Progenitor cell of endocrine pancreas (in vitro differentiated cells): ENCODE data around the gene SERINC4. TPM values are rescaled to one million over a fixed set of nuclear protein-coding genes. Genes with fewer than 3 reads are reported as not detected.
A peak's percentile ranks its signal among the peaks of the same experiment; 100 is the strongest.

Source experiments
- DNase-seq: peaks from one replicate; pipeline ENCODE4 v3.0.0; 2021; ENCODE audit warnings: low spot score; ENCODE audit not compliant: unreplicated experiment
- H3K27ac Mint-ChIP-seq: 2 replicates; pipeline ENCODE4 v1.8.0; 2021; ENCODE audit warnings: mild to moderate bottlenecking, moderate library complexity, mixed read lengths
- H3K27me3 Mint-ChIP-seq: 2 replicates; pipeline ENCODE4 v1.8.0; 2021; ENCODE audit warnings: mixed read lengths
- H3K36me3 Mint-ChIP-seq: 2 replicates; pipeline ENCODE4 v1.8.0; 2022; ENCODE audit warnings: mixed read lengths; ENCODE audit not compliant: insufficient read depth
- H3K4me1 Mint-ChIP-seq: 2 replicates; pipeline ENCODE4 v1.8.0; 2021; ENCODE audit warnings: low read depth, mixed read lengths
- H3K4me3 Mint-ChIP-seq: 2 replicates; pipeline ENCODE4 v1.8.0; 2021; ENCODE audit warnings: low read depth, mild to moderate bottlenecking, moderate library complexity, mixed read lengths
- H3K9me3 Mint-ChIP-seq: 2 replicates; pipeline ENCODE4 v1.8.0; 2021; ENCODE audit warnings: low read depth, mixed read lengths
- CTCF ChIP-seq: fragments of 200-600 bp; sonication (generic); IDR thresholded peaks from one replicate; pipeline ENCODE4 v1.5.0; 2021; ENCODE audit warnings: antibody characterized with exemption, mild to moderate bottlenecking; ENCODE audit not compliant: unreplicated experiment
- total RNA-seq: library from RNA; stranded (reverse); gene quantifications from 2 replicates; pipeline ENCODE4 v1.2.1, GENCODE V29; 2021

The SERINC4 gene
- total RNA-seq, 1 donor from 2014 or later: 0.36 TPM

- TF ChIP-seq CTCF: no peak
- H3K36me3 Mint-ChIP-seq: peaks cover 38% of the 10 kb centered on the region
- no peaks in the 10 kb centered on the region for H3K27me3 Mint-ChIP-seq
- no peak for DNase-seq
- peaks cover 2% of the 10 kb centered on the region for H3K4me1 Mint-ChIP-seq
- H3K4me3 Mint-ChIP-seq: no peak overlapping the region
- H3K27ac Mint-ChIP-seq: no peak overlapping the region
- no peaks in the 10 kb centered on the region for H3K9me3 Mint-ChIP-seq
These were observed 27.4 kb downstream of the SERINC4 start for GRCh38 chr15:43772624-43773023.

GRCh38 chr15:43771816-43772215, 28.2 kb downstream of the SERINC4 start:
- Mint-ChIP-seq H3K4me1 (peaks cover 2% of the 10 kb centered on the region), H3K36me3 (peaks cover 38% of the 10 kb centered on the region), H3K27ac (no peak overlapping the region), H3K27me3 (no peaks in the 10 kb centered on the region), H3K9me3 (no peaks in the 10 kb centered on the region), H3K4me3 (no peak overlapping the region)
- DNase-seq: no peak
- TF ChIP-seq CTCF: no peak

GRCh38 chr15:43769584-43770228, 30.3 kb downstream of the SERINC4 start:
- Mint-ChIP-seq H3K27ac (peak overlapping the region; percentile 59), H3K4me1 (no peaks in the 10 kb centered on the region), H3K36me3 (peaks cover 48% of the 10 kb centered on the region), H3K4me3 (no peak overlapping the region), H3K27me3 (no peaks in the 10 kb centered on the region), H3K9me3 (no peaks in the 10 kb centered on the region)
- peak; percentile 82 for TF ChIP-seq CTCF
- peak; percentile 33 for DNase-seq

- H3K9me3 Mint-ChIP-seq: no peaks in the 10 kb centered on the region
- TF ChIP-seq CTCF: no peak
- H3K4me1 Mint-ChIP-seq: no peaks in the 10 kb centered on the region
- DNase-seq: no peak
- no peak overlapping the region for H3K4me3 Mint-ChIP-seq
- no peaks in the 10 kb centered on the region for H3K27me3 Mint-ChIP-seq
- H3K27ac Mint-ChIP-seq: no peak overlapping the region
- peaks cover 39% of the 10 kb centered on the region for H3K36me3 Mint-ChIP-seq
These were observed 36.1 kb downstream of the SERINC4 start for GRCh38 chr15:43763819-43764446.

GRCh38 chr15:43762824-43763223, 37.2 kb downstream of the SERINC4 start:
- H3K27ac Mint-ChIP-seq: peak overlapping the region; percentile 31
- no peak for TF ChIP-seq CTCF
- no peak overlapping the region for H3K4me3 Mint-ChIP-seq
- no peak for DNase-seq
- no peaks in the 10 kb centered on the region for H3K27me3 Mint-ChIP-seq
- H3K9me3 Mint-ChIP-seq: no peaks in the 10 kb centered on the region
- H3K4me1 Mint-ChIP-seq: no peaks in the 10 kb centered on the region
- peaks cover 30% of the 10 kb centered on the region for H3K36me3 Mint-ChIP-seq
